Subcutaneous abdominal adipose tissue (tissue), 5 donors: ENCODE results near the gene ASH1L.
"Not testable (repeated sequence)": the region's sequence is repeated elsewhere in the genome, so short reads cannot be mapped to it uniquely, and the experiment has no call there.

Experiments
- H3K27ac ChIP-seq: one replicate; pipeline ENCODE4 v1.7.0; 2013; ENCODE audit warnings: low read depth, mild to moderate bottlenecking, inconsistent platforms, low read length, moderate library complexity
- H3K27me3 ChIP-seq, 5 donors: one replicate each; pipeline ENCODE4 v1.7.0; 2013; ENCODE audit warnings: low read length in 5 of 5, inconsistent platforms in 1 of 5; ENCODE audit not compliant: control insufficient read depth in 5 of 5, insufficient read depth in 4 of 5
- H3K36me3 ChIP-seq, 5 donors: one replicate each; pipeline ENCODE4 v1.7.0; 2013; ENCODE audit warnings: low read length in 5 of 5; ENCODE audit not compliant: control insufficient read depth in 5 of 5, insufficient read depth in 5 of 5
- H3K4me1 ChIP-seq, 5 donors: one replicate each; pipeline ENCODE4 v1.7.0; 2013; ENCODE audit warnings: low read length in 5 of 5, mild to moderate bottlenecking in 3 of 5, moderate library complexity in 1 of 5; ENCODE audit not compliant: control insufficient read depth in 5 of 5, insufficient read depth in 5 of 5
- H3K4me3 ChIP-seq, 5 donors: one replicate each; pipeline ENCODE4 v1.7.0; 2013; ENCODE audit warnings: low read length in 5 of 5, low read depth in 1 of 5
- H3K9ac ChIP-seq, 5 donors: one replicate each; pipeline ENCODE4 v1.7.0; 2013; ENCODE audit warnings: low read length in 5 of 5, mild to moderate bottlenecking in 4 of 5, moderate library complexity in 3 of 5
- H3K9me3 ChIP-seq, 5 donors: one replicate each; pipeline ENCODE4 v1.7.0; 2013; ENCODE audit warnings: low read length in 5 of 5; ENCODE audit not compliant: control insufficient read depth in 5 of 5
- donor health status: healthy.
- donor health status: healthy.
- donor health status: healthy.
- donor health status: healthy.
- donor health status: healthy.

ASH1L gene

GRCh38 chr1:155591770-155592169, 29.2 kb upstream of the ASH1L start:
- Histone ChIP-seq H3K4me1 (peaks cover 0 to 3% (median 0%) of the 10 kb centered on the region in 5 donors), H3K9ac (no peak overlapping the region), H3K9me3 (no peaks in the 10 kb centered on the region), H3K4me3 (no peak overlapping the region), H3K27me3 (no peaks in the 10 kb centered on the region), H3K27ac (no peak overlapping the region), H3K36me3 (no peaks in the 10 kb centered on the region)

DNA sequence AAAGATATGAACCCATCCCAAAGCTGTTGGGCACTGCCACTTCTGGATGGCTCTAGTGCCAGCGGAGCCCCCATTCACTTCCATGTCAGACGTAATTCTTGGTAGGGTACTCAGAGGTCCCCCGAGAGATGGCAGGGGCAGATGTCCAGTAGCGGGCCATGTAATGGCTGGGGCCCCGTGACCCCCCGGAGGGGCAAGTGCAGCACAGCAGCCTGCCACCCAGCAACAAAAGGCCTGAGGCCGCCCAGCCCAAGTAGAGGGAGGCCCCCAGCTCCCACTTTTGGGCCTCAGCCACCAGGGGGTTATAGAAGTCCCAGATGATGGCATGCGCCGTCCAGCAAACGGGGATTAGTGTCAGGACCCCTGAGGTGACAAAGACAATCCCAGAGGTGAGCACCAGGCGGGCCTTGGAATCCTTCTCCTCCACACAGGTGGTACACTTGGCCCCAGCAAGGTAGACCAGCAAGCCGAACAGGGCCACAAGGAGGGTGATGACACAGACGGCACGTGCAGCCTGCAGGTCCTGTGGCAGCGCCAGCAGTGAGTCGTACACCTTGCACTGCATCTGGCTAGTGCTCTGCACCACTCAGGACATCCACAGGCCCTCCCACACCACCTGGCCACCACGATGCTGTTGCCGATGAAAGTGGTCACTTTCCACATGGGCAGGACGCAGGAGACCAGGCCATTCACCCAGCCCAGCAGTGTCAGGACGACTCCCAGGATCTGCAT, 28.1 kb upstream of the ASH1L start:
- H3K27me3 ChIP-seq, H3K36me3 ChIP-seq, H3K9ac ChIP-seq, H3K4me1 ChIP-seq, H3K4me3 ChIP-seq, H3K27ac ChIP-seq, H3K9me3 ChIP-seq: not testable (repeated sequence)

DNA sequence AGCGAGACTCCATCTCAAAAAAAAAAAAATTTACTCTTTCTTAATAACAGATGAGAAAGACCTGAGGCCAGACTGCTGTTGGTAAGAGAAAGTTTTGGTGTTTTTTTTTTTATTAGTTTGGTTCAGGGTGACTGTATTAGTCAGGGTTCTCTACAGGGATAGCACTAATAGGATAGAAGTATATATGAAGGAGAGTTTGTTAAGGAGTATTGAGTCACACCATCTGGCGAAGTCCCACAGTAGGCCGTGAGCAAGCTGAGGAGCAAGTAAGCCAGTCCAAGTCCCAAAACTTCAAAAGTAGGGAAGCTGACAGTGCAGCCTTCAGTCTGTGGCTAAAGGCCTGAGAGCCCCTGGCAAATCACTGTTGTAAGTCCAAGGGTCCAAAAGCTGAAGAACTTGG, 26.7 kb upstream of the ASH1L start:
- not testable (repeated sequence) for H3K4me3 ChIP-seq, H3K36me3 ChIP-seq, H3K27ac ChIP-seq, H3K9me3 ChIP-seq, H3K9ac ChIP-seq, H3K27me3 ChIP-seq, H3K4me1 ChIP-seq

GRCh38 chr1:155583846-155584245, 21.2 kb upstream of the ASH1L start:
- not testable (repeated sequence) for H3K9ac ChIP-seq, H3K4me1 ChIP-seq, H3K27me3 ChIP-seq, H3K4me3 ChIP-seq, H3K36me3 ChIP-seq, H3K9me3 ChIP-seq, H3K27ac ChIP-seq

GRCh38 chr1:155575608-155576007, 13.0 kb upstream of the ASH1L start:
- H3K4me3 ChIP-seq, H3K27ac ChIP-seq, H3K36me3 ChIP-seq, H3K27me3 ChIP-seq, H3K9ac ChIP-seq, H3K4me1 ChIP-seq, H3K9me3 ChIP-seq: not testable (repeated sequence)

GRCh38 chr1:155574077-155574476, 11.5 kb upstream of the ASH1L start:
- Histone ChIP-seq H3K27ac (no peak overlapping the region), H3K27me3 (no peaks in the 10 kb centered on the region), H3K36me3 (peaks cover 0 to 3% (median 0%) of the 10 kb centered on the region in 5 donors), H3K9me3 (no peaks in the 10 kb centered on the region), H3K4me1 (no peaks in the 10 kb centered on the region), H3K9ac (no peak overlapping the region), H3K4me3 (no peak overlapping the region)

DNA sequence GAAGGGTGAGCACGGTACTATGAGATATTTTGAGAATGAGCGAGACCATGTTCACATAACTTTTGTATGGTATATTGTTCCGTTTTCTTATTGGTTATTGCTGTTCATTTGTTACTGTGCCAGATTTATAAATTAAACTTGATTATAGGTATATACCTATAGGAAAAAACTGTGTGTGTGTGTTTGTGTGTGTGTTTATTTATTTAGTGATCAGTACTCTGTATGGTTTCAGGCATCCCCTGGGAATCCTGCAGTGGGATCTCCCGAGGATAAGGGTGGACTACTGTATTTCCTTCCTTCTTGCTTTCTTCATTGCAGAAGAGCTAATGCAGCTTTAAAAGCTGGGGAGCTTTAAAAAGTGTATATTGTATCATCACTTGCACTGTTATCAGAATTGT, 8.0 kb upstream of the ASH1L start:
- Histone ChIP-seq H3K4me1 (no peaks in the 10 kb centered on the region), H3K27ac (no peak overlapping the region), H3K27me3 (no peaks in the 10 kb centered on the region), H3K9ac (no peak overlapping the region), H3K4me3 (no peak overlapping the region), H3K9me3 (no peaks in the 10 kb centered on the region), H3K36me3 (peaks cover 0 to 4% (median 2%) of the 10 kb centered on the region in 5 donors)

DNA sequence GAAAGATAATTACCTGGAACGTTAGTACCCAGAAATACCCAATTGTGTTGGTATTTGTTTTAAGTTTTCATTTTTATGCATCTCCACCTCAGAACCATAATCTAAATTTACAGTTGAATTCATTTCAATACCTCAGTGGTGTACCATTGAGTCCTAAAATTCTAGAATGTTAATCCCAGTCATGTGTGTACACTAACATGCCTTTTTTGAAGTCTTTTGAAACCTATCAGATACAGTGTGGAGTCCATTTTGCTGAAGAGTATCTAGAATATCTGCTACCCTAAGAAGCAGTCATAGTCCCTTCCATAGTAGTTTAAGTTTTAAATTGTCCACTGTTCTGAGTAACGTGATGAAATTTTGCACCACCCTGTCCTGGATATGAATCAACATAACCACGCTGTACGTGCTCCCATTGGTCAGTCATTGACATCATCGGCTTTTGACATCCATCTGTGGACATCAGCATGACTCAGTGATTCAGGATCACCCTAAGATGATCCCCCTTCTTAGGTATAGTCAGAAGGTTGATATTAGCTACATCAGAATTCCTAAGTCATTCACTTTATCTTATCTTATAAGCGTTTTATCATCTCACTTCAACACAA, 7.5 kb upstream of the ASH1L start:
- Histone ChIP-seq H3K4me1 (peaks cover 0 to 3% (median 0%) of the 10 kb centered on the region in 5 donors), H3K36me3 (peaks cover 0 to 7% (median 2%) of the 10 kb centered on the region in 5 donors), H3K9me3 (no peaks in the 10 kb centered on the region), H3K4me3 (no peak overlapping the region), H3K27me3 (no peaks in the 10 kb centered on the region), H3K9ac (no peak overlapping the region), H3K27ac (no peak overlapping the region)

DNA sequence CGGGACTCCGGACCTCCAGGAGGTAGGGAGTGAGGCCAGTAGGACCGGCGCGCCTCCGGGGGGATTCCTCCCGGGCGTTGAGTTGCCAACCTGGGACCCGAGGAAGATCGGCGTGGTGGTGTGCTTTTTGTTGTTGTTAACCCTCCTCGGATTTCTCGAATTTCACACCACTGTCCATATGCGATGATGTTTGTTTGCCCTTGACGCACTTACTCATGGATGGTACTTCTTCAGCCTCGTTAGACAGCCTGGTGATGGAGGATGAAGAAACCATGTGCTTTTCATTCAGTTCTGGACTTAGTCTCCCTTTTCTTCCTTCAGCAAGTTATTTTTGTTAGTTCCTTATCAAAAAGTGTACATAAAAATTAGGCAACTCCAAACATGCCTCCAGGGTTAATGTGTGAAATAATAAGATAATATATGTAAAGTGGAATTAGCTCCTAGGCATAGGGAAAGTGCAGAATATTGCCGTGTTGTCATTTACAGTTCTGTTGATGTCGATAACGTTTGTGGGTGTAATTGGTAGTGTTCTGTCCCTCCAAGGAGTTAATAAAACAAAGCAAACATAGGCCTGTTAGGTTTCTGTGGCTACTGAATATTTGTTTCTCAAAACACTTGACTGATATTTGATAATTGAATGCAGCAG, 897 bp upstream of the ASH1L start:
- H3K27me3 ChIP-seq, H3K36me3 ChIP-seq, H3K9me3 ChIP-seq: not testable (repeated sequence)
- H3K9ac ChIP-seq, result peak overlapping the region; percentile 68 to 95 (median 88)
- H3K4me1 ChIP-seq, result peaks cover 1 to 35% (median 17%) of the 10 kb centered on the region in 5 donors
- H3K4me3 ChIP-seq, result peak overlapping the region; percentile 88 to 96 (median 91)
- H3K27ac ChIP-seq, result peak overlapping the region; percentile 94

- H3K27ac ChIP-seq, result peak overlapping the region; percentile 94
- not testable (repeated sequence) for H3K36me3 ChIP-seq, H3K9me3 ChIP-seq, H3K27me3 ChIP-seq
- peak overlapping the region; percentile 56 to 98 (median 93) for H3K9ac ChIP-seq
- peak overlapping the region; percentile 79 to 96 (median 89) for H3K4me3 ChIP-seq
- H3K4me1 ChIP-seq, result peaks cover 1 to 41% (median 24%) of the 10 kb centered on the region in 5 donors
Observed at GRCh38 chr1:155561779-155562580, 623 bp downstream of the ASH1L start.
